GM10248 (cell line): ENCODE results near the gene NOVA1.

ENCODE experiments used
- CTCF ChIA-PET: fragments of 300-600 bp; sonication (Branson Sonifier 250); formaldehyde crosslinking; extraction: SDS; loops from one replicate; lab custom pipeline; 2021; ENCODE audit warnings: antibody characterized with exemption; lab: Yijun Ruan, JAX
- POLR2A ChIA-PET: fragments of 350-650 bp; sonication (Branson Sonifier 250); formaldehyde crosslinking; extraction: SDS; loops from one replicate; lab custom pipeline; 2020; ENCODE audit warnings: antibody characterized with exemption; lab: Yijun Ruan, JAX
- DNase-seq: peaks from one replicate; pipeline ENCODE4 v3.0.0; 2012; ENCODE audit errors: extremely low spot score
- TF ChIP-seq, protein P1 (sequence below): IDR thresholded peaks from 2 replicates; pipeline ENCODE4 v1.5.1; 2012; ENCODE audit warnings: mild to moderate bottlenecking, low read depth; ENCODE audit errors: extremely low read depth, missing control alignments, control extremely low read depth

Gene NOVA1

DNA sequence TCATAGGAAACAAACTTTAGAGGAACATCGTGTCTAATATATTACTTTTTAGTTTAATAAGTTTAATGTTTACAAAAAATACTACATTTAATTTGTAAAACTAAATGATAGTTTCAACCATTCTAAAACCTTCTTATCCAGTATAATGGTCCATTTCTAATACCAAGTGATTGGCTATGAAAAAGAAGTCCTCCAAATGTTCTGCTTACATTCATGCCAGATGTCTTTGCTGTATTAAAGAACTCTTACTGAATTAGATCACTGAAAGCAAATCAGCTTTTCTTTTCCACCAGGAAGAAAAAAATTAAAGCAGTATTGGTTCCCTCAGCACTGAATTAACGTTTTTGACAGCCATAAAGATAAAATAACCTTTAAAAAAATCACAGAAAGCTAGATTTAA, 3.7 kb downstream of the NOVA1 start:
- DNase-seq: no peak
- POLR2A ChIA-PET: no interaction called here
- TF ChIP-seq, protein P1, sequence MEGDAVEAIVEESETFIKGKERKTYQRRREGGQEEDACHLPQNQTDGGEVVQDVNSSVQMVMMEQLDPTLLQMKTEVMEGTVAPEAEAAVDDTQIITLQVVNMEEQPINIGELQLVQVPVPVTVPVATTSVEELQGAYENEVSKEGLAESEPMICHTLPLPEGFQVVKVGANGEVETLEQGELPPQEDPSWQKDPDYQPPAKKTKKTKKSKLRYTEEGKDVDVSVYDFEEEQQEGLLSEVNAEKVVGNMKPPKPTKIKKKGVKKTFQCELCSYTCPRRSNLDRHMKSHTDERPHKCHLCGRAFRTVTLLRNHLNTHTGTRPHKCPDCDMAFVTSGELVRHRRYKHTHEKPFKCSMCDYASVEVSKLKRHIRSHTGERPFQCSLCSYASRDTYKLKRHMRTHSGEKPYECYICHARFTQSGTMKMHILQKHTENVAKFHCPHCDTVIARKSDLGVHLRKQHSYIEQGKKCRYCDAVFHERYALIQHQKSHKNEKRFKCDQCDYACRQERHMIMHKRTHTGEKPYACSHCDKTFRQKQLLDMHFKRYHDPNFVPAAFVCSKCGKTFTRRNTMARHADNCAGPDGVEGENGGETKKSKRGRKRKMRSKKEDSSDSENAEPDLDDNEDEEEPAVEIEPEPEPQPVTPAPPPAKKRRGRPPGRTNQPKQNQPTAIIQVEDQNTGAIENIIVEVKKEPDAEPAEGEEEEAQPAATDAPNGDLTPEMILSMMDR: no peak
- CTCF ChIA-PET: no interaction called here

DNA sequence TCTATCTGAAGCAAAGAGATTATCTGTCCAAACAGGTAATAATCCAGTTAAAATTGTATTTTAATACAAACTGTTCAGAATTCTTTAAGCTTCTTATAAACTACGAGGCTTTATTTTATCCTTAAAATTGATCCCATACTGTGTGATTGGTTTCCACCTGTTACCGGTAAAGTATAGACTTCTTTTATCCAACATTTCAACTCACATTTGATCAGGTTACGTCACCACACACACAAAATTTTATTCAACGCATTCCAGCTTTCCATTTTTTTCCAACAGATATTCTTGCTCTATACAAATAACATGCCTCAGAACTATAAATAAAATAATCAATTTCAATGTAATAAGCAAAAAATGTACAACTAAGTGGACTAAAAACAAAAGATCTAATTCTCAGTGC, 4.5 kb downstream of the NOVA1 start:
- TF ChIP-seq, protein P1: no peak
- ChIA-PET POLR2A (no interaction called here), CTCF (no interaction called here)
- no peak for DNase-seq

DNA sequence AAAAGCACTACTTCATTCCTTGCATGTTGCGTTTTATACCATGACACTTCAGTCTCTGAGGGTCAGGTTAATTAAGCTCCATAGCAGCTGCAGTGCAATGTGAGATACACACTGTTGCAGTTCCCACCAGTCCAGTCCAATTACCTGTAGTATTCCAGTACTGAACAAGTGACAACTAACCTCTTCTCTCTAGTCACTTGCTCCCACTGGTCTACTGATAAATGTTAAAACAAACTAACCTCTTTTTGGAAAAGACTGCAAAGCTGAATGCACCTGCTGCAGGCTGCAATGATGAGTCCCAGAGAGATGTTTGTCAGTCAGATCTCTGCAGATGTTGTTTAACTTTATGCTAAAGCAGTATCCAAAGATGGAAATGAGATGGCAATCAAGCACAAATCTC, 7.9 kb downstream of the NOVA1 start:
- ChIA-PET POLR2A (no interaction called here), CTCF (no interaction called here)
- TF ChIP-seq, protein P1: no peak
- no peak for DNase-seq

DNA sequence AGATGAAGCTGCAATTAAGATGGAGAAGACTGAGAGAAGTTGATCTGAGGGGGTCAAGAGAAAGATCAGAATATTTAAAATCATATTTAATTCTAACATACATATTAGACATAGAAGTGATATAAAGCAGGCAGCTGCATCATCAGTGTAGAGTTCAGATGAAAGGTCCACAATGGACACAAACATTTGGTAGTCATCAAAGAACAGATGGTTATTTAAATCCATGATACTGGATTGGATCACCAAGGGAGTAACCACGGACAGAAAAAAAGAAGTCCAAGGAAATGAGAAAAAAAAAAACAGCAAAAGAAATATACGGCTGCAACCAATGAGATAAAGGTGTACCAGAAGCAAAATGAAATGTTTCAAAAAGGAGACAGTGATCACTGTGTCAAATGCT, 20.1 kb downstream of the NOVA1 start:
- ChIA-PET POLR2A (no interaction called here), CTCF (no interaction called here)
- no peak for DNase-seq
- TF ChIP-seq, protein P1: no peak

DNA sequence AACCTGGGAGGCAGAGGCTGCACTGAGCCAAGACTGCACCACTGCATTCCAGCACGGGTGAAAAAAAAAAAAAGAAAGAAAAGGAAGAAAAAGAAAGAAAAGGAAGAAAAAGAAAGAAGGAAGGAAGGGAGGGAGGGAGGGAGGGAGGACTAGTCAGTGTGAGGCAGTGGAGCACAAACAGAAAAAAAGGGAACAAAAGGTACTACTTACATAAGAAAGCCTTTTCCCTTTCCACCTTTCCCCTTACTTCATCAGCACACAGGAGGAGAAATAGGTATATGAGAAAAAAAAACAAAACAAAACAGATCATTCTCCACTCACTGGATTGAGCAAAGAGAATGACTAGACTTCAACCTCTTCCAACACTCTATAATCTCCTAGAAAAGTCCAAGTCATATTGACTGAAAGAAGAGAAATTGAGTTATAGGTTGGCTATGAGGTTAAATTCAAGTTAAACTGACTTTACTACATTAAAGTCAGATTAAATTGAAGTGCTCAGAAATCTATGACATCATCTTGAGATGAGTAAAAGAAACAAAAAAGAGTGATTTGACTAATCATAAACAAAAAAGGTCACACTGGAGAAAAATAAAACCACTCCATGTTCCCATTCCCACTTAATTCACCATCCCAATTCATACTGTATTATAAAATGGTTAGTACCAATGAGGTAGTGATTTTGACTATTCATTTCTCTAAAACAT, 43.6 kb downstream of the NOVA1 start:
- no peak for DNase-seq
- POLR2A ChIA-PET: no interaction called here
- CTCF ChIA-PET: no interaction called here
- TF ChIP-seq, protein P1: no peak

DNA sequence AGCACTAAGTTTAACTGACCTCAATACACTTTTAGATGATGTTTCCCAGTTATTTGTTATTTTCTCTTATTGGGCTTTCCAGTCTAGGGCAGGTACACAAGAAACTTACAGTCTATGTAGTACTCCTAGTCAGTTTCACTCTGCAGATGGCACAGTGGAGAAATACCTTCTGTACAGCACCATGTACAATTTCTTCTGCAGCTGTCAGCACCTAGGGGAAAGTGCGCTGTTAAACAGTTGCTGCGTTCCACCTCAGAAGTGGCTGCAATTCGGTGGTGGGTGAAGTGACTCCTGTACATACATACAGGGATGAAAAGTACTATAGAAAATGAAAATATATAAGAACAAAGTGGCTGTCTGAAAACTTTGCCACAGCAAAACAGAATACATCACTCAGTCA, 48.3 kb downstream of the NOVA1 start:
- no peak for DNase-seq
- TF ChIP-seq, protein P1: no peak
- POLR2A ChIA-PET: no interaction called here
- CTCF ChIA-PET: no interaction called here
